H1 (cell line): ENCODE results near the gene F11R. TPM values are rescaled to one million over a fixed set of nuclear protein-coding genes. Genes with fewer than 3 reads are reported as not detected.

Source experiments
- CTCF ChIA-PET: fragments of 300-600 bp; sonication (Branson Sonifier 250); formaldehyde crosslinking; loops from one replicate; lab custom pipeline; 2021; ENCODE audit not compliant: partially characterized antibody; lab: Charles Lee
- POLR2A ChIA-PET: fragments of 300-600 bp; sonication (Branson Sonifier 250); formaldehyde crosslinking; loops from one replicate; lab custom pipeline; 2021; ENCODE audit warnings: inconsistent platforms; ENCODE audit not compliant: partially characterized antibody; lab: Charles Lee
- DNase-seq, 2 experiments: peaks; one replicate each; pipeline versions ENCODE4 v3.0.0 to v3.0.0-alpha.2; 2010 to 2022; ENCODE audit warnings: low spot score in 2 of 2, low read depth in 1 of 2, mixed read lengths in 1 of 2
- FAIRE-seq: peaks from 2 replicates; lab custom pipeline; 2011; peaks lifted over from hg19 to GRCh38; lab: Jason Lieb, UNC
- H2AFZ ChIP-seq: 2 replicates; pipeline ENCODE4 v1.8.1; 2012; ENCODE audit warnings: low read length, inconsistent platforms
- H2AK5ac ChIP-seq: 2 replicates; pipeline ENCODE4 v1.6.1; 2013; ENCODE audit warnings: low read depth, low read length
- H2BK120ac ChIP-seq: replicated peaks from 2 replicates; pipeline ENCODE3; 2013; ENCODE audit warnings: low read depth, low read length, inconsistent platforms
- H2BK12ac ChIP-seq: 2 replicates; pipeline ENCODE4 v1.6.1; 2013; ENCODE audit warnings: low read depth, low read length
- H2BK15ac ChIP-seq: 2 replicates; pipeline ENCODE4 v1.6.1; 2013; ENCODE audit warnings: low read length
- H2BK20ac ChIP-seq: 2 replicates; pipeline ENCODE4 v1.6.1; 2013; ENCODE audit warnings: low read length
- H2BK5ac ChIP-seq: 2 replicates; pipeline ENCODE4 v1.6.1; 2013; ENCODE audit warnings: low read depth, low read length
- H3K14ac ChIP-seq: 2 replicates; pipeline ENCODE4 v1.6.1; 2013; ENCODE audit warnings: inconsistent platforms; ENCODE audit not compliant: insufficient read length
- H3K18ac ChIP-seq: 2 replicates; pipeline ENCODE4 v1.6.1; 2013; ENCODE audit warnings: low read length; ENCODE audit errors: extremely low read depth
- H3K23ac ChIP-seq: 2 replicates; pipeline ENCODE4 v1.6.1; 2013; ENCODE audit warnings: inconsistent platforms; ENCODE audit not compliant: insufficient read length
- H3K23me2 ChIP-seq: 2 replicates; pipeline ENCODE4 v1.6.1; 2013; ENCODE audit warnings: low read depth, low read length
- H3K27ac ChIP-seq: 2 replicates; pipeline ENCODE4 v1.6.1; 2011; ENCODE audit warnings: low read depth, low read length, inconsistent platforms
- H3K27me3 ChIP-seq, 4 experiments: replicated peaks in 1 of 4; 1 replicate in 1 of 4; 2 replicates in 3 of 4; pipeline versions ENCODE4 v1.6.1 to v1.8.1; 2011 to 2013; ENCODE audit warnings: low read length in 3 of 4, mild to moderate bottlenecking in 3 of 4, inconsistent platforms in 2 of 4, mixed read lengths in 2 of 4, moderate library complexity in 1 of 4; ENCODE audit not compliant: control insufficient read depth in 3 of 4, insufficient read depth in 3 of 4; ENCODE audit errors: extremely low read depth in 1 of 4
- H3K36me3 ChIP-seq, 4 experiments: 2 replicates each; pipeline versions ENCODE4 v1.6.1 to v1.8.1; 2011 to 2013; ENCODE audit warnings: mild to moderate bottlenecking in 4 of 4, low read length in 3 of 4, moderate library complexity in 2 of 4, control low read depth in 1 of 4, inconsistent platforms in 1 of 4; ENCODE audit not compliant: insufficient read depth in 4 of 4, control insufficient read depth in 2 of 4
- H3K4ac ChIP-seq: replicated peaks from 2 replicates; pipeline ENCODE3; 2013; ENCODE audit warnings: low read length, low read depth, mixed read lengths, inconsistent platforms; ENCODE audit not compliant: insufficient read length
- H3K4me1 ChIP-seq, 4 experiments: replicated peaks in 1 of 4; 1 replicate in 1 of 4; 2 replicates in 3 of 4; pipeline versions ENCODE4 v1.6.1 to v1.8.1; 2011 to 2013; ENCODE audit warnings: low read length in 3 of 4, inconsistent platforms in 2 of 4, mixed read lengths in 1 of 4; ENCODE audit not compliant: insufficient read depth in 4 of 4, control insufficient read depth in 3 of 4
- H3K4me2 ChIP-seq, 2 experiments: 2 replicates each; pipeline versions ENCODE4 v1.6.1 to v1.8.1; 2011 to 2013; ENCODE audit warnings: low read depth in 2 of 2, low read length in 2 of 2, control low read depth in 1 of 2, inconsistent platforms in 1 of 2, mild to moderate bottlenecking in 1 of 2; ENCODE audit not compliant: insufficient read depth in 1 of 2
- H3K4me3 ChIP-seq, 4 experiments: fragments of 200-600, 300-600 bp in 1 of 4; sonication (generic), shearing (Covaris generic), sonication (Bioruptor Twin) in 1 of 4; 2 replicates each; pipeline versions ENCODE4 v1.5.1 to v1.8.1; 2011 to 2016; ENCODE audit warnings: low read length in 4 of 4, low read depth in 3 of 4, control low read depth in 2 of 4, inconsistent platforms in 2 of 4, mild to moderate bottlenecking in 2 of 4, mixed read lengths in 1 of 4, moderate library complexity in 1 of 4; ENCODE audit not compliant: insufficient read depth in 2 of 4; ENCODE audit errors: extremely low read depth in 1 of 4
- H3K56ac ChIP-seq: replicated peaks from 2 replicates; pipeline ENCODE3; 2013; ENCODE audit warnings: low read depth, mild to moderate bottlenecking, mixed read lengths, low read length, inconsistent platforms; ENCODE audit not compliant: insufficient read length
- H3K79me1 ChIP-seq: 2 replicates; pipeline ENCODE4 v1.6.1; 2013; ENCODE audit warnings: low read depth, low read length, control low read depth
- H3K79me2 ChIP-seq, 2 experiments: 2 replicates each; pipeline versions ENCODE4 v1.6.1 to v1.8.1; 2012 to 2013; ENCODE audit warnings: low read length in 2 of 2, mild to moderate bottlenecking in 2 of 2, inconsistent platforms in 1 of 2; ENCODE audit not compliant: insufficient read depth in 2 of 2, control insufficient read depth in 1 of 2
- H3K9ac ChIP-seq, 4 experiments: replicated peaks in 1 of 4; 1 replicate in 1 of 4; 2 replicates in 3 of 4; pipeline versions ENCODE4 v1.6.1 to v1.8.1; 2011 to 2013; ENCODE audit warnings: low read depth in 3 of 4, low read length in 3 of 4, control low read depth in 2 of 4, mild to moderate bottlenecking in 2 of 4, moderate library complexity in 2 of 4, inconsistent platforms in 1 of 4; ENCODE audit errors: extremely low read depth in 1 of 4
- H3K9me3 ChIP-seq, 2 experiments: 2 replicates each; pipeline versions ENCODE4 v1.6.1 to v1.8.1; 2012 to 2013; ENCODE audit warnings: mild to moderate bottlenecking in 2 of 2, moderate library complexity in 2 of 2, control low read depth in 1 of 2, inconsistent platforms in 1 of 2, low read depth in 1 of 2, low read length in 1 of 2, mixed read lengths in 1 of 2; ENCODE audit not compliant: insufficient read depth in 2 of 2
- H4K20me1 ChIP-seq, 2 experiments: replicated peaks in 1 of 2; 2 replicates each; pipeline versions ENCODE3 to v1.8.1; 2011 to 2013; ENCODE audit warnings: inconsistent platforms in 2 of 2, low read length in 2 of 2, mild to moderate bottlenecking in 1 of 2; ENCODE audit not compliant: insufficient read depth in 2 of 2, control insufficient read depth in 1 of 2
- H4K5ac ChIP-seq: 2 replicates; pipeline ENCODE4 v1.6.1; 2013; ENCODE audit warnings: low read length, low read depth, mixed read lengths, inconsistent platforms; ENCODE audit not compliant: insufficient read length
- H4K8ac ChIP-seq: 2 replicates; pipeline ENCODE4 v1.8.0; 2013; ENCODE audit warnings: mild to moderate bottlenecking, moderate library complexity, low read length, inconsistent platforms; ENCODE audit not compliant: insufficient read depth; ENCODE audit errors: extremely low read depth
- H4K91ac ChIP-seq: replicated peaks from 2 replicates; pipeline ENCODE3; 2013; ENCODE audit warnings: low read length, mixed read lengths, inconsistent platforms; ENCODE audit not compliant: insufficient read length
- ASH2L ChIP-seq: fragments of 200-600, 300-600 bp; sonication (generic); IDR thresholded peaks from one replicate; pipeline ENCODE4 v1.7.1; 2017; ENCODE audit warnings: low read length
- MAFK ChIP-seq: IDR thresholded peaks from 2 replicates; pipeline ENCODE4 v1.6.1; 2012; ENCODE audit warnings: low read depth, mild to moderate bottlenecking, improper control_type of control experiment, low read length
- SP1 ChIP-seq: IDR thresholded peaks from 2 replicates; pipeline ENCODE4 v1.6.1; 2011; ENCODE audit warnings: low read depth, low read length
- YY1 ChIP-seq: IDR thresholded peaks from 2 replicates; pipeline ENCODE4 v1.6.1; 2011; ENCODE audit warnings: low read depth, mild to moderate bottlenecking, low read length
- WGBS, 2 experiments: shearing (Covaris generic) in 1 of 2; methylation state at CpG; one replicate each; pipeline versions ENCODE4 v1.1.6 to v1.1.7; 2013 to 2015; ENCODE audit warnings: low lambda C conversion rate in 2 of 2, mixed read lengths in 2 of 2, inconsistent platforms in 1 of 2, low coverage in 1 of 2, missing lambda C conversion rate in 1 of 2; ENCODE audit not compliant: insufficient replicate concordance in 2 of 2, insufficient coverage in 1 of 2, insufficient read length in 1 of 2; ENCODE audit errors: extremely low coverage in 1 of 2, missing lambda C conversion rate in 1 of 2; 5-methylcytosine and 5-hydroxymethylcytosine counted together
- polyA plus RNA-seq, 7 experiments: library from polyadenylated mRNA; depleted of rRNA in 3 of 7; stranded (reverse) in 5 of 7; unstranded in 2 of 7; fragments of >200 nt in 5 of 7; fragments of 200-250 nt in 2 of 7; gene quantifications; 1 replicate in 5 of 7; 2 replicates in 1 of 7; 4 replicates in 1 of 7; pipeline versions ENCODE4 v1.2.1 to v1.2.3, GENCODE V29; 2011 to 2013; ENCODE audit warnings: missing spikeins in 2 of 7, mixed read lengths in 2 of 7
- total RNA-seq: library from RNA; stranded (reverse); fragmentation: NEBNext Ultra II Directional; extraction: Animal tissue kit (Norgen Biotek cat#: 25700); gene quantifications from 2 replicates; pipeline ENCODE4 v1.2.1, GENCODE V29; 2021

F11R gene
- total and polyA plus RNA-seq, 2 of the 8 experiments (the other 6 are each of a cell fraction or from before 2014, with no cell fraction given) = 159 to 200 TPM

DNA sequence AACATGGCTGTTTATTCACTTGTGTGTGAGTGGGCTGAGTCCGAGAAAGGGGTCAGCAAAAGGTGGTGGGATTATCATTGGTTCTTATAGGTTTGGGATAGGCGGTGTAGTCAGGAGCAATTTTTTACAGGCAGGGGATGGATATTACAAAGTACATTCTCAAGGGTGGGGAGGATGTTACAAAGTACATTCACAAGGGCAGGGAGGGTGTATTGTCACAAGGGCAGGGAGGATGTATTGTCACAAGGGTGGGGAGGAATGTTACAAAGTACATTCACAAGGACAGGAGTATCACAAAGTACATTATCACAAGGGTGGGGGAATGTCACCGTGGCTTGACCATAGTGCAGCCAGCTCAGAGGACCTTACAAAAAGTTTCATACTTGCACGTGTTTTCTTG lies 35.2 kb downstream of the F11R start:
- no peaks in the 10 kb centered on the region for H3K79me2 ChIP-seq
- H3K9ac ChIP-seq = no peak overlapping the region
- ChIA-PET POLR2A (interaction anchor here (3.4 kb wide), 1 partner anchor 35 kb away, joined by 15 read pairs; the partner anchor contains the start of gene F11R), CTCF (interaction anchor here (3.6 kb wide), 1 partner anchor 13 kb away, joined by 15 read pairs; no protein-coding TSS in a partner anchor)
- no peak overlapping the region for H3K14ac ChIP-seq
- no peak overlapping the region for H2BK20ac ChIP-seq
- H2BK5ac ChIP-seq = peak overlapping the region; percentile 71; the same call in 1 of the 2 replicates
- no peaks in the 10 kb centered on the region for H3K36me3 ChIP-seq
- no peak overlapping the region for H3K4me3 ChIP-seq
- H2BK15ac ChIP-seq = no peak overlapping the region
- H3K79me1 ChIP-seq = no peaks in the 10 kb centered on the region
- H2BK120ac ChIP-seq = no peak overlapping the region
- peak overlapping the region in 1 of 2 experiments; percentile 97; a peak in 1 of 4 replicates for H3K4me2 ChIP-seq
- DNase-seq (no peak), FAIRE-seq (no peak)
- peaks cover 0 to 3% of the 10 kb centered on the region in 2 experiments; a peak in 1 of 4 replicates for H3K9me3 ChIP-seq
- H3K27ac ChIP-seq = no peak overlapping the region
- H3K23me2 ChIP-seq = peaks cover 4% of the 10 kb centered on the region
- no peaks in the 10 kb centered on the region for H3K27me3 ChIP-seq
- H2AK5ac ChIP-seq = 0 out of 2 replicates have a peak overlapping the region, but pooled peaks have one; percentile 75
- no peak overlapping the region for H3K4ac ChIP-seq
- peak overlapping the region; percentile 51; the same call in 1 of the 2 replicates for H3K18ac ChIP-seq
- H4K5ac ChIP-seq = no peak overlapping the region
- H4K8ac ChIP-seq = no peak overlapping the region
- no peaks in the 10 kb centered on the region for H4K20me1 ChIP-seq
- WGBS, 2 experiments = 99% methylated on average over 4 of the region's 4 CpGs; no CpG with 5 or more reads in 1 of the 2 experiments
- peak overlapping the region; percentile 60; the same call in 1 of the 2 replicates for H2BK12ac ChIP-seq
- H2AFZ ChIP-seq = no peak overlapping the region
- H3K4me1 ChIP-seq = peaks cover 9 to 23% (median 15%) of the 10 kb centered on the region in 4 experiments
- H4K91ac ChIP-seq = peak overlapping the region; percentile 89
- H3K23ac ChIP-seq = no peak overlapping the region
- no peak overlapping the region for H3K56ac ChIP-seq
- no peak for TF ChIP-seq MAFK
- no peak for TF ChIP-seq ASH2L
- no peak for TF ChIP-seq SP1
- no peak for TF ChIP-seq YY1
